Testis (tissue), 2 donors: ENCODE results near the gene ARMC2.

Experiments used
- POLR2A ChIP-seq: fragments of 450-650 bp; IDR thresholded peaks from one replicate; pipeline ENCODE4 v1.6.1; 2017; ENCODE audit warnings: antibody characterized with exemption, mild to moderate bottlenecking, moderate library complexity
- TF ChIP-seq, protein P1 (sequence below), 3 experiments: fragments of 450-650 bp in 2 of 3; fragments of 200-600 bp in 1 of 3; sonication (generic) in 1 of 3; IDR thresholded peaks; one replicate each; pipeline ENCODE4 v1.5.1; 2016 to 2019; ENCODE audit warnings: antibody characterized with exemption in 3 of 3, mild to moderate bottlenecking in 2 of 3, moderate library complexity in 1 of 3

GRCh38 chr6:109008054-109008453, 159.8 kb downstream of the ARMC2 start:
- TF ChIP-seq, protein P1, sequence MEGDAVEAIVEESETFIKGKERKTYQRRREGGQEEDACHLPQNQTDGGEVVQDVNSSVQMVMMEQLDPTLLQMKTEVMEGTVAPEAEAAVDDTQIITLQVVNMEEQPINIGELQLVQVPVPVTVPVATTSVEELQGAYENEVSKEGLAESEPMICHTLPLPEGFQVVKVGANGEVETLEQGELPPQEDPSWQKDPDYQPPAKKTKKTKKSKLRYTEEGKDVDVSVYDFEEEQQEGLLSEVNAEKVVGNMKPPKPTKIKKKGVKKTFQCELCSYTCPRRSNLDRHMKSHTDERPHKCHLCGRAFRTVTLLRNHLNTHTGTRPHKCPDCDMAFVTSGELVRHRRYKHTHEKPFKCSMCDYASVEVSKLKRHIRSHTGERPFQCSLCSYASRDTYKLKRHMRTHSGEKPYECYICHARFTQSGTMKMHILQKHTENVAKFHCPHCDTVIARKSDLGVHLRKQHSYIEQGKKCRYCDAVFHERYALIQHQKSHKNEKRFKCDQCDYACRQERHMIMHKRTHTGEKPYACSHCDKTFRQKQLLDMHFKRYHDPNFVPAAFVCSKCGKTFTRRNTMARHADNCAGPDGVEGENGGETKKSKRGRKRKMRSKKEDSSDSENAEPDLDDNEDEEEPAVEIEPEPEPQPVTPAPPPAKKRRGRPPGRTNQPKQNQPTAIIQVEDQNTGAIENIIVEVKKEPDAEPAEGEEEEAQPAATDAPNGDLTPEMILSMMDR (IDR thresholded peaks at IDR 0.05): no peak
- no peak for TF ChIP-seq POLR2A
